Fibroblast of upper back skin (primary cell): ENCODE results near the gene PADI4.
A peak's percentile ranks its signal among the peaks of the same experiment; 100 is the strongest.
"Not testable (repeated sequence)": the region's sequence is repeated elsewhere in the genome, so short reads cannot be mapped to it uniquely, and the experiment has no call there.

Experiments
- DNase-seq: peaks from one replicate; pipeline ENCODE4 v3.0.0-alpha.2; 2013

PADI4 gene

GRCh38 chr1:17397910-17398695 is 90.1 kb downstream of the PADI4 start:
- no peak for DNase-seq

- DNase-seq: no peak
These were observed 92.8 kb downstream of the PADI4 start for GRCh38 chr1:17400725-17401341.

DNA sequence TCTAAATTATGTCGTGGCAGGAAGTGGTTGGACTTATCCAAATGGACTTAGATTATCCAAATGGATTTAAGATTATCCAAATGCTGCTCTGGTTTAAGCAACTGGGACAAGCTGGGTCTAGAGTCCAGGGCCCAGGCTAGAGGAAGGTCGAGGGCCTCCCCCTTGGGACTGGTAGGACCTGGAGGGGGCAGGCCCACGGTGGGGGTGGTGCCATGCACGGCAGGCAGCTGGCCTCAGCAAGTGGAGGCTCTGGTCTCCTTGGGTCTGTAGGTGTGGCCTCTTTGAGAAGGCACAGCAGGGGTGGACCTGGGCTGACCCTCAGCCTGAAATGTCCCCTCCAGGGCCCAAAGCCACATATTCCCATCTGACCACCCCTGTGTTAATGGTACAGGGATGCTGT is 93.8 kb downstream of the PADI4 start:
- no peak for DNase-seq

- DNase-seq: no peak
These were observed 95.1 kb downstream of the PADI4 start for GRCh38 chr1:17403081-17403480.

- DNase-seq: no peak
These were observed 96.2 kb downstream of the PADI4 start for GRCh38 chr1:17404034-17404684.

- no peak for DNase-seq
These were observed 96.8 kb downstream of the PADI4 start for GRCh38 chr1:17404820-17405219.

DNA sequence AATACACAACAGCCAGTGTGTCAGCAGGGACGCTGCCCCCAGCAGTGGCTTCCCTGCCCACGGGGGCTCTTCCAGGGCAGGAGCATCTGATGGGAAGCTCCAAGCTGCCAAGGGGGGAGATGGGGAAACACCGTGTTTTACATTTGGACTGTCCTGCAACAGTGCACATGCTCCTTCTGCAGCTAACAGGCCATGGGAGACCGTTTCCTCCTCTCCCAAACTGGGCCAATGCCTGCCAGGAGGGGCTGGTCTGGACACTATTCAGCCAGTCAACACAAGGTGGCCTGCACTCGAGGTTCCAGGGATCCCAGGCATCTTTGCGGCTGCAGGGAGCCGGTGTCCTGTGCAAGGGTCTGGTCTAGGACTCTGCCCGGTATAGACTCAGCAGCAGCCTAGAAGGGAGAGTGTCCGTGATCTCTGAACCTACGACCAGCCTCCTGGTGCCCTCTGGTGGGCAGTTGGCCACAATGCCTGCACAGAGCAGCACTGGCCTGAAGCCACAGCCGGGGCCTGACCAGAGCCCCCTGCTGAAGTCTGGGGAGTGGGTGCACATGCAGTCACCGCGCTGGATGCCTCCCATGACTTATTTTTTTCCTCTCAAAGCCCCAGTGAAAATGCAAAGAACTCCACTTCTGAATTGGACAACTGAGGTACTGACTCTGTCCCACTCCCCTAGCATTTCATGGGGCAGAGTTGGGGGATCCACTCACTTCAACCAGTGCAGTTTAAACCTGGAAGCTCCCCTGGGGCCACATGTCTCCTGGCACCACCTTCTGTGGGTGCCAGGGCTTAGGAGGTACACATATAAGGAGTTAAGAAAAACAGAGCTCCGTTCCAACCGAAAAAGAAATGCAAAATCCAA is 98.1 kb downstream of the PADI4 start:
- DNase-seq: peak; percentile 43

- DNase-seq: not testable (repeated sequence)
These were observed 98.9 kb downstream of the PADI4 start for GRCh38 chr1:17406760-17407475.

- DNase-seq: not testable (repeated sequence)
These were observed 100.0 kb downstream of the PADI4 start for GRCh38 chr1:17407786-17408514.

DNA sequence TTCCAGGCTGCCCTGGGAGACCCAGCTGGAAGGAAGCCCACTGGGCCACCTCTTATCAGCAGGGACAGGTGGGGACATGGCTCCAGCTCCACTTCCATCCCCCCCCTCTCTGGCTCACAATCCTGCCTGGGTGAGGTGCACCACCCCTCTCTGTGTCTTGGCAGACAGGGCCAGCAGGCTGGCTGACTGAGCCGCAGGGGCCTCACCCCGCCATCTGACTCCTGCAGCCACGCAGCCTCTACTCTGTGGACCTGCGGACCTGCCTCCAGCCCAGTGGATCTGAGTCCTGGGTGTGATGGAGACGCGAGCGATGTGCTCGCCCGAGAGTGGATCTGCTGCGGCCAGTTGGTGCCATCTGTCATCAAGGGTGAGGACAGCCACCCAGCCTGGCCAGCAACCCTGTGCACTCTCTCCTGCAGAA is 101.4 kb downstream of the PADI4 start:
- DNase-seq: no peak

DNA sequence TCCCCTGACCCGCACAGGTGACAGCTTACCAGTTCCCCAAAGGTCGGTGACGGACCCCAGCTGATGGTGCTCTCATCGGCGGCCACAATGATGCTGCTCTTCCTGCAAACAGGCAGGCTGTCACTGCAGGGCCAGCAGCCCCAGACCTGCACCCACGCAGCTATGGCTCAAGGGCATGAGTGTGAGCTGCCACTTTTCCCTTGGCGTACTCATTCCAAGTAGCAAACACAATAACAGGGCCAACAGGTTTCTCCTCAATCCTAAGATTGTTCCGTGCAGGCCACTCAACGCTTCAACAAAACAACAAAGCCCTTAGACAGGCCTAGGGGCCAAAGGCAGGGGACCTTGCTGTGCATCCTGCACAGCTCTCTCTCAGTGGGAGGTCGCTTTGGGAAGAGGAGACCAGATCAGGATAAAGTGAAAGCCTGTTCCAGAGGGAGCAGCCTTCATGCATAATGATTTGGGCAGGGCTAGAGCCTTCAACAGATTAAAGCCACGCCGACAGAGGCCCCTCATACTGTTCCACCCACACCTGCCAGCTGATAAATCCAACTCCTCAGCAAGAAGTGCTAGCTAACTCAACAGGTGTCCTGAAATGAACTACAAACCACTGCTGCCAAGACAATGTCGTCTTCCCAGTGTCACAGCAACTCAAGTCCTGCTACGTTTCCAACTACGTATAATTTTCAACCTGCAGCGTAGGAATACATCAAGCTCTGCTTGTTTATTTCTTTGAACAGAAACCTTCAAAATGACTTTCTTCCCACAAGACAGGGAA is 104.3 kb downstream of the PADI4 start:
- no peak for DNase-seq
